ENCODE data around the gene LAMA2.

The LAMA2 gene

GRCh38 chr6:128848212-128848935, 34.6 kb upstream of the LAMA2 start:
- no peak overlapping the region for H3K4me3 ChIP-seq (ENCODE audit: low read depth, low read length)
- no peak for TF ChIP-seq CTCF (IDR thresholded peaks at IDR 0.05; ENCODE audit: low read depth, low read length)

GRCh38 chr6:128855581-128856085, 27.3 kb upstream of the LAMA2 start:
- no peak for TF ChIP-seq CTCF (IDR thresholded peaks at IDR 0.05; ENCODE audit: low read depth, low read length)
- H3K4me3 ChIP-seq (ENCODE audit: low read depth, low read length): no peak overlapping the region

GRCh38 chr6:128857806-128858205, 25.1 kb upstream of the LAMA2 start:
- no peak overlapping the region for H3K4me3 ChIP-seq (ENCODE audit: low read depth, low read length)
- TF ChIP-seq CTCF (IDR thresholded peaks at IDR 0.05; ENCODE audit: low read depth, low read length): no peak

- H3K4me3 ChIP-seq (ENCODE audit: low read depth, low read length): no peak overlapping the region
- TF ChIP-seq CTCF (IDR thresholded peaks at IDR 0.05; ENCODE audit: low read depth, low read length): no peak
These were observed 22.2 kb upstream of the LAMA2 start for GRCh38 chr6:128860782-128861181.

- no peak for TF ChIP-seq CTCF (IDR thresholded peaks at IDR 0.05; ENCODE audit: low read depth, low read length)
- H3K4me3 ChIP-seq (ENCODE audit: low read depth, low read length): no peak overlapping the region
These were observed 19.0 kb upstream of the LAMA2 start for GRCh38 chr6:128863983-128864382.

GRCh38 chr6:128870746-128871145, 12.2 kb upstream of the LAMA2 start:
- no peak for TF ChIP-seq CTCF (IDR thresholded peaks at IDR 0.05; ENCODE audit: low read depth, low read length)
- H3K4me3 ChIP-seq (ENCODE audit: low read depth, low read length): no peak overlapping the region

GRCh38 chr6:128874863-128875262, 8.1 kb upstream of the LAMA2 start:
- no peak overlapping the region for H3K4me3 ChIP-seq (ENCODE audit: low read depth, low read length)
- no peak for TF ChIP-seq CTCF (IDR thresholded peaks at IDR 0.05; ENCODE audit: low read depth, low read length)
